ENCODE results near the gene QSOX2.

QSOX2 gene

GRCh38 chr9:136178061-136178772 lies 67.4 kb downstream of the QSOX2 start:
- TF ChIP-seq CTCF (IDR thresholded peaks at IDR 0.05; ENCODE audit: low read depth, low read length) = no peak
- DNase-seq (ENCODE audit: low read depth in 2 of 2) = no peak
- H3K4me3 ChIP-seq (replicated peaks in 1 of 2; ENCODE audit: low read depth in 2 of 2, low read length in 2 of 2) = no peak overlapping the region

- TF ChIP-seq CTCF (IDR thresholded peaks at IDR 0.05; ENCODE audit: low read depth, low read length) = no peak
- no peak overlapping the region for H3K4me3 ChIP-seq (replicated peaks in 1 of 2; ENCODE audit: low read depth in 2 of 2, low read length in 2 of 2)
- DNase-seq (ENCODE audit: low read depth in 2 of 2) = no peak
These were observed 68.4 kb downstream of the QSOX2 start for GRCh38 chr9:136177224-136177623.

GRCh38 chr9:136175616-136176197 lies 69.9 kb downstream of the QSOX2 start:
- H3K4me3 ChIP-seq (replicated peaks in 1 of 2; ENCODE audit: low read depth in 2 of 2, low read length in 2 of 2) = no peak overlapping the region
- DNase-seq (ENCODE audit: low read depth in 2 of 2) = no peak
- no peak for TF ChIP-seq CTCF (IDR thresholded peaks at IDR 0.05; ENCODE audit: low read depth, low read length)

GRCh38 chr9:136174779-136175615 lies 70.6 kb downstream of the QSOX2 start:
- H3K4me3 ChIP-seq (replicated peaks in 1 of 2; ENCODE audit: low read depth in 2 of 2, low read length in 2 of 2) = no peak overlapping the region
- TF ChIP-seq CTCF (IDR thresholded peaks at IDR 0.05; ENCODE audit: low read depth, low read length) = no peak
- DNase-seq (ENCODE audit: low read depth in 2 of 2) = no peak

- no peak for TF ChIP-seq CTCF (IDR thresholded peaks at IDR 0.05; ENCODE audit: low read depth, low read length)
- H3K4me3 ChIP-seq (replicated peaks in 1 of 2; ENCODE audit: low read depth in 2 of 2, low read length in 2 of 2) = no peak overlapping the region
- no peak for DNase-seq (ENCODE audit: low read depth in 2 of 2)
These were observed 71.8 kb downstream of the QSOX2 start for GRCh38 chr9:136173648-136174290.

DNA sequence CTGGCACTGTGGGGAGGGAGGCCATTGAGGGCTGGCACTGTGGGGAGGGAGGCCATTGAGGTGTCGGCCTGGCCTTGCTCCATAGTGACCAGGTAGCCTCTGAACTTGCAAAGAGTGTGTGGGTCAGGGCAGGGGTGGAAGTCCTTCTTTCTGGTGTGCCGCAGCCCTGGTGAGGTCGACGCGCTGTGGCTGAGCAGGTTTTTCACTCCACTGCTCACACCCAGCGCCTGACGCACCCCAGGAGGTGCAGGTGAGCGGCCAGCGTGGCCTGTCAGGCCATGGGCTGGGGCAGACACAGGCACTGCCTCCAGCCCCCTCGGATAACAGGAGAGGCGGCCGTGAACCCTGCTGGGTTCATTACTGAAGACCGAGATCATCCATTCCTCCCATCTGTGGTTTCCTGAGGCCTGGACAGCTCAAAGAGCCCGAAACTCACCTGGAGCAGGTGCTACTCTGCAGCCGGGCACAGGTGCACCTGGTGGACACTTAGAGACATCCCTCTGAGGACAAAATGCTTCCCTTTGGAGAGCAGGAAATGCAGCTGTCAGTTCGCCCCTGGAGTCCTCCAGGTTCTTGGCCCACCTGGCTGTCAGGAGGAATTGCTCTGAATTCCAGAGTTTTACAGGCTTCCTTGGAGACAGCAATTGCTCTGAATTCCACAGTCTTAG lies 73.1 kb downstream of the QSOX2 start:
- no peak for TF ChIP-seq CTCF (IDR thresholded peaks at IDR 0.05; ENCODE audit: low read depth, low read length)
- no peak for DNase-seq (ENCODE audit: low read depth in 2 of 2)
- no peak overlapping the region for H3K4me3 ChIP-seq (replicated peaks in 1 of 2; ENCODE audit: low read depth in 2 of 2, low read length in 2 of 2)

Measured in cardiac fibroblast (primary cell).